NCI-H187 (cell line): ENCODE data around the gene ANO9.
"Not testable (repeated sequence)": the region's sequence is repeated elsewhere in the genome, so short reads cannot be mapped to it uniquely, and the experiment has no call there.

ENCODE experiments used
- DNase-seq, 2 experiments: peaks; one replicate each; lab custom pipeline; 2025; lab: John Stamatoyannopoulos, UW

ANO9 gene

GRCh38 chr11:414318-414857 is 27.4 kb downstream of the ANO9 start:
- no peak for DNase-seq

DNA sequence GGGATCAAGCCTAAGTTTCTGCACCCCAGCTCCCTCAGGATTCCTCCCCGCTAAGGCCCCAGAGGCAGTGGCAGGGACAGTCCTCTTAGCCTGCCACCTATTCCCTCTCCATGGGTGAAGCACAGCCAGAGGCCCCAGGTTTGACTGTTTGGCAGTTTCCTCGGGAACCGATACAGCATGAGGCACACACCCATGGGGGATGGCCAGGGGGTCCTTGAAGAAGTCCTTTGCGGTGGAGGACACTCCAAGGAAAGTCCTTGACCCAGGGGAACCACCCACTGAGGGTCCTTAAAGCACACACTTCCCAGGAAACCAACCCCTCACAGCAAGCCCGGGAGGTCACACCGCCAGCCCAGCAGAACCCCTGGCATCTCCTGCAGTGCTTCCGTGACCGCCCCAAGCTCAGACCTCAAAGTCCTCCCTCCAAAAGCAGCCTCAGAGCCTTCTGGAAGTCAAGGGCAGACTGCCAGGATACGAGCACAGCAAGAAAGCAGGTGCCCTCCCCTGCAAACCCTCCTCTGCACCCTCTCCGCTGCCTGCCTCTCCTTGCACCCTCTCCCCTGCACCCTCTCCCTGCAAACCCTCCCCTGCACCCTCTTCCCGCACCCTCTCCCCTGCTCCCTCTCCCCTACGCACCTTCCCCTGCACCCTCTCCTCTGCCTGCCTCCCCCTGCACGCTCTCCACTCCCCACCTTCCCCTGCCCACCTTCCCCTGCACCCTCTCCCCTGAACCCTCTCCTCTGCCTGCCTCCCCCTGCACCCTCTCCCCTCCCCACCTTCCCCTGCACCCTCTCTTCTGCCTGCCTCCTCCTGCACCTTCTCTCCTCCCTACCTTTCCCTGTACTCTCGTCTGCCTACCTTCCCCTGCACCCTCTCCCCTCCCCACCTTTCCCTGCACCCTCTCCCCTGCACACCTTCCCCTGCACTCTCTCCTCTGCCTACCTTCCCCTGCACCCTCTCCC is 28.4 kb downstream of the ANO9 start:
- DNase-seq = no peak

- DNase-seq = no peak
These were observed 29.1 kb downstream of the ANO9 start for GRCh38 chr11:412641-413119.

- not testable (repeated sequence) for DNase-seq
These were observed 30.3 kb downstream of the ANO9 start for GRCh38 chr11:411520-411919.

GRCh38 chr11:410711-411110 is 31.1 kb downstream of the ANO9 start:
- not testable (repeated sequence) for DNase-seq

DNA sequence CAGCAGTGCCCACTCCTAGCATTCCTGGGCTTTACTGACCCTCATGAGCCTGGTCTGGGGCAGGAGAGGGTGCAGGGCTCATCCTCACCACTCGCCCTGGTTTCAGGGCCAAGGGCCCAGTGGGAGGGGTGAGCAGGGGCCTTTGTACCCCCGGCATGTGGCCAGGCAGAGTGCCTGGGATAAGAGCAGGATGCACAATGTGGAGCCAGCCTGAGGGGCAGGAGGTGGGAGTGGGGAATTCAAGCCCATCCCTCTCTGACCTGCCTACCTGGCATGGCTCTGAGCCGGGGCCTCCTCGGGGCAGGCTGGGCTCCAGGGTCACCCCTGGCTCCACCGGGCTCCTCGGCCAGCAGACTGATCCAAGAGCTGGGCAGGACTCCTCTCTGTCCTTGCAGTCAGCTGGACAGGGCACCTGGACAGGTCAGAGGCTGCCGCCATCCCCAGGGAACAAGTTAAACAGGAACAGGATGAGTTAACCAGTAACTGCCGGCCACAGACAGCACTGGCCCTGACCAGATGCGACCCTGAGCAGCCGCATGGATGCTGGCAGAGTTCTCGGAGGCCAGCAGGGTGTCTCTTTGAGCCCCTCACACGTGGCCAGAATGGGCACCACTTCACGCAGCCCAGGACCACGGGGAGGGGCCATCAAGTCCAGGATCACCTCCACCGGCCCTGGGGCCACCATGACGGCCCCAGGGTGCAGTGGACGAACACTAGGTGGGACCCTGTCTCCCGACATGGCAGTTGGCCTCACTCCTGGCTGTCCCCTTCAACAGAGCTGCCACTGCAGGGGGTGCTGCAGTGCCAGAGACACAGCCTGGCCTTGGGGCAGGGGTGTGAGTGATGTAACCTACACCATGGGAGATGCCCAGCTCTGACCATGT is 32.0 kb downstream of the ANO9 start:
- DNase-seq = no peak

GRCh38 chr11:409008-409599 is 32.7 kb downstream of the ANO9 start:
- no peak for DNase-seq

GRCh38 chr11:408154-409007 is 33.4 kb downstream of the ANO9 start:
- DNase-seq = no peak

GRCh38 chr11:407651-408123 is 34.1 kb downstream of the ANO9 start:
- no peak for DNase-seq

- DNase-seq = peak; percentile 38 to 89
These were observed 34.8 kb downstream of the ANO9 start for GRCh38 chr11:406796-407650.

DNA sequence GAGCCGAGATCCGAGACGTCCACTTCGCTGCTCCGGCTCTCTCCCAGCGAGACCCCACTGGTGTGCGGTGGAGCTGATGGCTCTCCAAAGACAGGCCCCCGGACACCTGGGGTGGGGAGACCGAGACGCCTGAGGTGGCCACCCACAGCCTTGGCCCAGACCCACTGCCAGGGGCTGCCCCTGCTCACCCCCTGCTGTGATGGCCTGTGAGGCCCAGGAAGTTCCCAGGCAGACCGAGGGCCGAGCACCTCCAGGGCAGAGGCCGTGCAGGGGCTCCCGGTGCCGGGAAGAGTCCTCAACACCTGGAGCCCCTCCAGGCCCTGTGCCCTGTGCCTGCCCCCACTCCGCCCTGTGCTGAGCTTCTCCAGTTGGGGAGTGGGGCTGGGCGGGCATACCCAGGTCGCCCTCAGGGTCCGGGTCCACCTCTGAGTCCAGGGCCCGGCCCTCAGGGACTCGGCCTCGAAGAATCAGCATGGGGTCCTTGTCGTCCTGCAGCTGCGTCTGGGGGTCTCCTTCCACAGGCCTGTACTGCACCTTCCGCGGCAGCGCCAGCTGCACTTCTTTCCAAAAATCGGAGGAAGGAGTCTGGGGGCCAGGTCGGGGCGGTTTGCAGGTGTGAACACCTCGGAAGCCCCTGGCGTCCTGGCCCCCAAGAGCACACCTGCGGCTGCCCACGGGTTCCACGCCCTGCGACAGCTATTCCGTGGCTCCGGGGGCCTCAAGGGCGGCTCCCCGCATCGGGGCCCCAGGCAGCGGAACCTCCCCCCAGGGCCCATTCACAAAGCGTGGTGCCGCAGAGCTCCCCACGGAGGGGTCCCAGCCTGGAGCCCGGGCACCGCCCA is 35.6 kb downstream of the ANO9 start:
- no peak for DNase-seq

DNA sequence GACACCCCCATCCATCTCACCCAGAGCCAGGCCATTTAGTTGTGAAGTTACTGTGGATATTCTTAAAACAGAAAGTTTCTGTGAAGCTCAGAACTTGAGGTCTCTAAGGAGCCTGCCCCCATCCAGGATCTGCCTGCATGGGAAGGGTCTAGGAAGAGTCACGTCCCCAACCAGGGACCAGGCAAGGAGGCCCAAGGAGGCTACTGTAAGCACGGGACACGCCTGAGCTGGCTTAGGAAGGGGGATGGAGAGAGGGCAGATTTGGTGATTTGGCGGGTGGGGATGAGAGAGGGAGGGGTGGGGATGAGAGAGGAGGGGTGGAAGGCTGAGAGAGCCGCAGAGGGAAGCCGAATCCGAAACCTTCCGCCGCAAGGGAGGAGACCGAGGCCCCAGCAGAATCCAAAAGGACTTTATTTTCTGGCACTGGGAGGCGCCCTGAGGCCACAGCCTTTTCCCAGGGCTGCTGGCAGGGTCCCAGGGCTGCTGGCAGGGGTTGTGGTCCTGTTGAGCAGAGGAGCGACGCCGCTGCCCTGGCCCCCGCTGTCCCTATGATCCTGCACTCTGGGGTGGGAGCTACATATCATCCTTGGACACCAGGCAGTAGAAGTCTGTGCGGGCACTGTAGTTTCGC is 36.4 kb downstream of the ANO9 start:
- no peak for DNase-seq

GRCh38 chr11:404551-405264 is 37.1 kb downstream of the ANO9 start:
- DNase-seq = no peak

DNA sequence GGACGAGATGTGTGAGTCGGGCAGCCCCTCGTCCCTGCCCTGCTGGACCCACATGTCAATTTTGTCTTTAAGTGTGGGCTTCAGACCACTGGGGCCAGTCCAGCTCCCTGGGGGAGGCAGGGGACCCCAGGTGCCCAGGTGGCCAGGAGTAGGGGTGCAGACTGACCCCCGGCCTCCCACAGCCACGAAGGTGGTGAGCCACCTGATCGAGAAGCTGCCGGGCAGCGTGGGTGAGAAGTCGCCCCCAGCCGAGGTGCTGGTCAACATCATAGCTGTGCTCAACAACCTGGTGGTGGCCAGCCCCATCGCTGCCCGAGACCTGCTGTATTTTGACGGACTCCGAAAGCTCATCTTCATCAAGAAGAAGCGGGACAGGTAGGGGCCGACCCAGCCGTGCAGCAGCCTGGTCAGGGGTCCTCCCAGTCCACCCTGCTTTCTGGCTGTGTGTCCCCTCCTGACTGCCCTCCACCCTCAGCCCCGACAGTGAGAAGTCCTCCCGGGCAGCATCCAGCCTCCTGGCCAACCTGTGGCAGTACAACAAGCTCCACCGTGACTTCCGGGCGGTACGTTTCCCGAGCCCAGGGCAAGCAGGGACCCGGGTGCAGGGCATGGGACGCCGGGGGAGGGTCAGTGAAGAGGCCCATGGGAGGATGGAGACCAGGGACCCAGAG is 37.9 kb downstream of the ANO9 start:
- DNase-seq = no peak

DNA sequence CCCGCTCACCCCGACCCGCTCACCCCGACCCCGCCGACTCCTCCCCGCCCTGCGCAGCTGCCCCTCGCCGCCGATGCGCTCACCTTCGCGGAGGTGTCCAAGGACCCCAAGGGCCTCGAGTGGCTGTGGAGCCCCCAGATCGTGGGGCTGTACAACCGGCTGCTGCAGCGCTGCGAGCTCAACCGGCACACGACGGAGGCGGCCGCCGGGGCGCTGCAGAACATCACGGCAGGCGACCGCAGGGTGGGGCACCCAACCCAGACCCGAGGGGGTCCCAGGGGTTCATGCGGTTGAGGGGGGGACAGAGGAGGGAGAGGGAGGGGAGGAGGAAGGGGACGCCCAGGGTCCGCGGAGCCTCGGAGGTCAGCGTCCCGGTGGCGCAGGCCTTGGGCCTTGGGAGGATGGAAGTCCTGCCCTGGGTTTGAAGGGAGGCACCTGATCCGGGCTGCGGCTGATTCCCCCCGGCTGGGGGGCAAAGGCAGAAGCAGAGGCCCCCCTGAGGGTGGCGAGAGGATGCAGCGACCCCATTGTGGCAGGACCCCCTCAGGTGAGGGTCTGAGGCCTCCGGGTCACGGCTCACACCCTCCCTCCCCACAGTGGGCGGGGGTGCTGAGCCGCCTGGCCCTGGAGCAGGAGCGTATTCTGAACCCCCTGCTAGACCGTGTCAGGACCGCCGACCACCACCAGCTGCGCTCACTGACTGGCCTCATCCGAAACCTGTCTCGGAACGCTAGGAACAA is 38.6 kb downstream of the ANO9 start:
- no peak for DNase-seq

- not testable (repeated sequence) for DNase-seq
These were observed 40.6 kb downstream of the ANO9 start for GRCh38 chr11:401196-401595.
